Erythroblast (primary cell): ENCODE data around the gene SNX10.

Experiments
- GATA1 ChIP-seq: IDR thresholded peaks from 2 replicates; pipeline ENCODE4 v1.6.1; 2011; ENCODE audit warnings: low read depth, mild to moderate bottlenecking, control low read depth, low read length, moderate library complexity
- POLR2A ChIP-seq: IDR thresholded peaks from 2 replicates; pipeline ENCODE4 v1.6.1; 2011; ENCODE audit warnings: mild to moderate bottlenecking, low read length

DNA sequence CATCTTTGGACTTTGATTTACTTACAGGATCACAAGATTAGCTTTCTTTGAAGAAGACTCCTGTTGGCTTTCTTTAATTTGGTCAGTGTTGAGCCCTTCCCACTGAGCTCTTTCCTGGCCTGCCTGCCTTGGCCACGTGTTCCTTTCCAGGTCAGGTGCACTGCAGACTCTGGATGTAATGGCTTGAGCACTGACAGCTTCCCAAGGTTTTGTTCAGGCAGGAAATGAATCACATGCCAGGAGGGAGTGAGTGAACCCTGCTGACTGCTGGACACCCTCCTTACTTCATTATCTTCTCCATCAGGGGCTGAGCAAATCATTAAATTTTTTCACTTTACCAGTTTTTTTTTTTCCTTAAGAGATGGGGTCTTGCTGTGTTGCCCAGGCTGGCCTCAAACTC, 29.8 kb downstream of the SNX10 start:
- TF ChIP-seq POLR2A (no peak), GATA1 (no peak)
